HepG2 (cell line): ENCODE data around the gene COA5. TPM values are rescaled to one million over a fixed set of nuclear protein-coding genes. Genes with fewer than 3 reads are reported as not detected.

Source experiments
- ATAC-seq: fragments of 200-7000 bp; cut with Tn5 transposase; 3 replicates; pipeline ENCODE4 v1.9.1; 2020; ENCODE audit warnings: mild to moderate bottlenecking, moderate library complexity
- BruUV-seq: library from RNA; stranded (reverse); fragments of 400-500 nt; replicated peaks from 2 replicates; lab custom pipeline; 2021; lab: Mats Ljungman, UMichigan
- CTCF ChIA-PET: fragments of 300-600 bp; formaldehyde crosslinking; extraction: SDS; loops from one replicate; lab custom pipeline; 2021; ENCODE audit warnings: low total read pairs, inconsistent platforms, low intra/inter-chr PET ratio; lab: Yijun Ruan, JAX
- POLR2A ChIA-PET: fragments of 350-600 bp; sonication (Branson Sonifier 250); formaldehyde crosslinking; loops from one replicate; lab custom pipeline; 2020; ENCODE audit warnings: antibody characterized with exemption, inconsistent platforms; lab: Yijun Ruan, JAX
- DNase-seq: peaks from one replicate; pipeline ENCODE4 v3.0.0-alpha.2; 2015; ENCODE audit warnings: low spot score
- FAIRE-seq: peaks from 3 replicates; lab custom pipeline; 2011; peaks lifted over from hg19 to GRCh38; lab: Jason Lieb, UNC
- H2AFZ ChIP-seq: one replicate; pipeline ENCODE4 v1.6.1; 2011; ENCODE audit warnings: low read length, inconsistent platforms
- H3K27ac ChIP-seq: fragments of 300-600 bp; 3 replicates; pipeline ENCODE4 v1.8.0; 2011; ENCODE audit warnings: mixed run types, mild to moderate bottlenecking, mixed read lengths, low read length, inconsistent platforms; ENCODE audit not compliant: insufficient read depth; ENCODE audit errors: extremely low read length
- H3K27me3 ChIP-seq, 2 experiments: fragments of 200-600 bp in 1 of 2; 2 replicates in 1 of 2; 3 replicates in 1 of 2; pipeline versions ENCODE4 v1.6.0 to v1.8.0; 2011; ENCODE audit warnings: low read length in 2 of 2, mild to moderate bottlenecking in 2 of 2, moderate library complexity in 2 of 2, inconsistent platforms in 1 of 2; ENCODE audit not compliant: insufficient read depth in 2 of 2, control insufficient read depth in 1 of 2
- H3K36me3 ChIP-seq, 2 experiments: fragments of 200-600 bp in 1 of 2; replicated peaks in 1 of 2; 2 replicates in 1 of 2; 3 replicates in 1 of 2; pipeline versions ENCODE4 v1.5.1 to v1.8.0; 2011; ENCODE audit warnings: low read length in 2 of 2, inconsistent platforms in 1 of 2; ENCODE audit not compliant: insufficient read depth in 2 of 2, control insufficient read depth in 1 of 2
- H3K4me1 ChIP-seq: 2 replicates; pipeline ENCODE4 v1.5.1; 2012; ENCODE audit warnings: low read length, inconsistent platforms; ENCODE audit not compliant: insufficient read depth
- H3K4me2 ChIP-seq: 2 replicates; pipeline ENCODE4 v1.6.0; 2011; ENCODE audit warnings: low read depth, low read length, inconsistent platforms
- H3K4me3 ChIP-seq, 3 experiments: fragments of 200-600 bp in 1 of 3; sonication (generic), shearing (Covaris generic) in 1 of 3; replicated peaks in 1 of 3; 2 replicates each; pipeline ENCODE4 v1.5.1; 2011 to 2016; ENCODE audit warnings: low read length in 3 of 3, inconsistent platforms in 2 of 3, low read depth in 2 of 3, mild to moderate bottlenecking in 2 of 3, control low read depth in 1 of 3, mixed read lengths in 1 of 3; ENCODE audit not compliant: insufficient read depth in 1 of 3
- H3K79me2 ChIP-seq: one replicate; pipeline ENCODE4 v1.6.1; 2011; ENCODE audit warnings: low read length, inconsistent platforms; ENCODE audit not compliant: insufficient read depth
- H3K9ac ChIP-seq: 2 replicates; pipeline ENCODE4 v1.6.0; 2011; ENCODE audit warnings: mild to moderate bottlenecking, low read depth, low read length, inconsistent platforms; ENCODE audit not compliant: insufficient read depth
- H3K9me3 ChIP-seq: 2 replicates; pipeline ENCODE4 v1.5.1; 2012; ENCODE audit warnings: mild to moderate bottlenecking, low read length
- H4K20me1 ChIP-seq: 2 replicates; pipeline ENCODE4 v1.6.0; 2011; ENCODE audit warnings: inconsistent platforms, mild to moderate bottlenecking, low read length, moderate library complexity; ENCODE audit not compliant: insufficient read depth
- BATF2 ChIP-seq: sonication (generic); formaldehyde crosslinking; IDR thresholded peaks from 2 replicates; pipeline ENCODE4 v1.8.0; 2022; ENCODE audit warnings: mild to moderate bottlenecking, missing genetic modification reagents, moderate library complexity
- FOSL2 ChIP-seq: sonication (generic); formaldehyde crosslinking; IDR thresholded peaks from 2 replicates; pipeline ENCODE4 v1.4.0; 2020; ENCODE audit warnings: missing genetic modification reagents
- FOXK1 ChIP-seq: sonication (generic); formaldehyde crosslinking; IDR thresholded peaks from 2 replicates; pipeline ENCODE4 v1.4.0; 2020; ENCODE audit warnings: low read depth, missing genetic modification reagents, borderline replicate concordance
- KAT2B ChIP-seq: fragments of 150-350 bp; IDR thresholded peaks from 2 replicates; pipeline ENCODE4 v1.6.1; 2014; ENCODE audit warnings: low read depth, low read length, borderline replicate concordance
- KDM6A ChIP-seq: IDR thresholded peaks from 2 replicates; pipeline ENCODE4 v1.6.1; 2016; ENCODE audit warnings: low read depth
- MAFK ChIP-seq, 2 experiments: IDR thresholded peaks in 1 of 2; conservative IDR thresholded peaks in 1 of 2; 2 replicates each; pipeline ENCODE4 v1.6.1; 2011; ENCODE audit warnings: improper control_type of control experiment in 2 of 2, low read length in 2 of 2
- MBD4 ChIP-seq: IDR thresholded peaks from 2 replicates; pipeline ENCODE4 v1.6.1; 2012; ENCODE audit warnings: low read length, inconsistent platforms, borderline replicate concordance
- MIER3 ChIP-seq: IDR thresholded peaks from 2 replicates; pipeline ENCODE4 v1.6.1; 2016; ENCODE audit warnings: missing compliant biosample characterization, borderline replicate concordance
- NFATC3 ChIP-seq: sonication (generic); formaldehyde crosslinking; IDR thresholded peaks from 2 replicates; pipeline ENCODE4 v1.5.1; 2020; ENCODE audit warnings: mild to moderate bottlenecking, missing genetic modification reagents
- RBFOX2 ChIP-seq: fragments of 200-400 bp; formaldehyde crosslinking; IDR thresholded peaks from 2 replicates; pipeline ENCODE4 v1.6.1; 2017; ENCODE audit warnings: low read depth, mild to moderate bottlenecking, low read length
- SSRP1 ChIP-seq: IDR thresholded peaks from 2 replicates; pipeline ENCODE4 v1.6.1; 2016; ENCODE audit warnings: control low read depth
- TMF1 ChIP-seq: sonication (generic); formaldehyde crosslinking; IDR thresholded peaks from 2 replicates; pipeline ENCODE4 v1.8.1; 2022; ENCODE audit warnings: low read depth, missing genetic modification reagents
- WGBS: methylation state at CpG from one replicate; pipeline ENCODE4 v1.1.6; 2017; ENCODE audit warnings: low lambda C conversion rate; 5-methylcytosine and 5-hydroxymethylcytosine counted together
- in situ Hi-C: cut with HindIII; loops from 2 replicates; pipeline ENCODE4 v1.10.0; 2017; ENCODE audit warnings: low pct_unique_long_range_greater_than_20kb; ENCODE audit not compliant: extremely low pct_ligation_motif_present
- intact Hi-C: fragments of 100-400 bp; cut with micrococcal nuclease; formaldehyde crosslinking; loops from one replicate; pipeline ENCODE4 v1.10.0; 2022; ENCODE audit not compliant: unreplicated experiment
- polyA plus RNA-seq, 8 experiments: library from polyadenylated mRNA; depleted of rRNA in 3 of 8; stranded (reverse) in 7 of 8; unstranded in 1 of 8; fragments of >200 nt; fragmentation: Illumina TruSeq in 4 of 8; extraction: Trizol in 4 of 8; gene quantifications; 2 replicates each; pipeline versions ENCODE4 v1.2.1 to v1.2.3, GENCODE V29; 2011 to 2016; ENCODE audit warnings: low read depth in 4 of 8, missing spikeins in 1 of 8, mixed read lengths in 1 of 8; ENCODE audit not compliant: insufficient read depth in 1 of 8
- total RNA-seq, 5 experiments: library from RNA; depleted of rRNA; stranded (reverse); fragments of >200 nt; fragmentation: Illumina TruSeq; extraction: Trizol; gene quantifications; 2 replicates each; pipeline ENCODE4 v1.2.3, GENCODE V29; 2016; ENCODE audit warnings: low read depth in 1 of 5
- TF ChIP-seq, protein P1 (sequence below): sonication (generic); formaldehyde crosslinking; IDR thresholded peaks from 2 replicates; pipeline ENCODE4 v1.4.0; 2020; ENCODE audit warnings: missing genetic modification reagents, borderline replicate concordance
- TF ChIP-seq, protein P2 (sequence below): IDR thresholded peaks from 2 replicates; pipeline ENCODE4 v1.6.1; 2016; ENCODE audit warnings: control low read depth
- TF ChIP-seq, protein P3 (sequence below): sonication (generic); formaldehyde crosslinking; IDR thresholded peaks from 2 replicates; pipeline ENCODE4 v1.8.0; 2022; ENCODE audit warnings: missing genetic modification reagents, low read depth, mild to moderate bottlenecking, borderline replicate concordance
- TF ChIP-seq, protein P4 (sequence below): sonication (generic); formaldehyde crosslinking; IDR thresholded peaks from 2 replicates; pipeline ENCODE4 v1.5.0; 2020; ENCODE audit warnings: mild to moderate bottlenecking, missing genetic modification reagents

Gene COA5
- total and polyA plus RNA-seq, 2 of the 13 experiments (the other 11 are each of a cell fraction or from before 2014, with no cell fraction given) = 43.6 to 64.5 TPM

- intact Hi-C loops (no loop called here), in situ Hi-C loops (no loop called here)
- BruUV-seq = no TSS peak
- 99% methylated on average over 7 of the region's 7 CpGs for WGBS
- ATAC-seq = no peak
- no peak for FAIRE-seq
- H3K9me3 ChIP-seq = no peaks in the 10 kb centered on the region
- no peak overlapping the region for H2AFZ ChIP-seq
- H3K9ac ChIP-seq = no peak overlapping the region
- ChIA-PET POLR2A (no interaction called here), CTCF (no interaction called here)
- no peak overlapping the region for H3K27ac ChIP-seq
- H4K20me1 ChIP-seq = no peaks in the 10 kb centered on the region
- no peak overlapping the region for H3K4me3 ChIP-seq
- 0 out of 2 replicates have a peak, but pooled peaks cover 4% of the 10 kb centered on the region for H3K4me1 ChIP-seq
- DNase-seq = no peak
- H3K79me2 ChIP-seq = no peaks in the 10 kb centered on the region
- H3K4me2 ChIP-seq = no peak overlapping the region
- no peaks in the 10 kb centered on the region for H3K27me3 ChIP-seq
- peaks cover 10 to 18% of the 10 kb centered on the region in 2 experiments for H3K36me3 ChIP-seq
- TF ChIP-seq, protein P1, sequence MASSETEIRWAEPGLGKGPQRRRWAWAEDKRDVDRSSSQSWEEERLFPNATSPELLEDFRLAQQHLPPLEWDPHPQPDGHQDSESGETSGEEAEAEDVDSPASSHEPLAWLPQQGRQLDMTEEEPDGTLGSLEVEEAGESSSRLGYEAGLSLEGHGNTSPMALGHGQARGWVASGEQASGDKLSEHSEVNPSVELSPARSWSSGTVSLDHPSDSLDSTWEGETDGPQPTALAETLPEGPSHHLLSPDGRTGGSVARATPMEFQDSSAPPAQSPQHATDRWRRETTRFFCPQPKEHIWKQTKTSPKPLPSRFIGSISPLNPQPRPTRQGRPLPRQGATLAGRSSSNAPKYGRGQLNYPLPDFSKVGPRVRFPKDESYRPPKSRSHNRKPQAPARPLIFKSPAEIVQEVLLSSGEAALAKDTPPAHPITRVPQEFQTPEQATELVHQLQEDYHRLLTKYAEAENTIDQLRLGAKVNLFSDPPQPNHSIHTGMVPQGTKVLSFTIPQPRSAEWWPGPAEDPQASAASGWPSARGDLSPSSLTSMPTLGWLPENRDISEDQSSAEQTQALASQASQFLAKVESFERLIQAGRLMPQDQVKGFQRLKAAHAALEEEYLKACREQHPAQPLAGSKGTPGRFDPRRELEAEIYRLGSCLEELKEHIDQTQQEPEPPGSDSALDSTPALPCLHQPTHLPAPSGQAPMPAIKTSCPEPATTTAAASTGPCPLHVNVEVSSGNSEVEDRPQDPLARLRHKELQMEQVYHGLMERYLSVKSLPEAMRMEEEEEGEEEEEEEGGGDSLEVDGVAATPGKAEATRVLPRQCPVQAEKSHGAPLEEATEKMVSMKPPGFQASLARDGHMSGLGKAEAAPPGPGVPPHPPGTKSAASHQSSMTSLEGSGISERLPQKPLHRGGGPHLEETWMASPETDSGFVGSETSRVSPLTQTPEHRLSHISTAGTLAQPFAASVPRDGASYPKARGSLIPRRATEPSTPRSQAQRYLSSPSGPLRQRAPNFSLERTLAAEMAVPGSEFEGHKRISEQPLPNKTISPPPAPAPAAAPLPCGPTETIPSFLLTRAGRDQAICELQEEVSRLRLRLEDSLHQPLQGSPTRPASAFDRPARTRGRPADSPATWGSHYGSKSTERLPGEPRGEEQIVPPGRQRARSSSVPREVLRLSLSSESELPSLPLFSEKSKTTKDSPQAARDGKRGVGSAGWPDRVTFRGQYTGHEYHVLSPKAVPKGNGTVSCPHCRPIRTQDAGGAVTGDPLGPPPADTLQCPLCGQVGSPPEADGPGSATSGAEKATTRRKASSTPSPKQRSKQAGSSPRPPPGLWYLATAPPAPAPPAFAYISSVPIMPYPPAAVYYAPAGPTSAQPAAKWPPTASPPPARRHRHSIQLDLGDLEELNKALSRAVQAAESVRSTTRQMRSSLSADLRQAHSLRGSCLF (CRISPR knock-in tag) = no peak
- TF ChIP-seq KAT2B = no peak
- no peak for TF ChIP-seq FOSL2 (CRISPR knock-in tag)
- TF ChIP-seq BATF2 (CRISPR knock-in tag) = no peak
- TF ChIP-seq, protein P2, sequence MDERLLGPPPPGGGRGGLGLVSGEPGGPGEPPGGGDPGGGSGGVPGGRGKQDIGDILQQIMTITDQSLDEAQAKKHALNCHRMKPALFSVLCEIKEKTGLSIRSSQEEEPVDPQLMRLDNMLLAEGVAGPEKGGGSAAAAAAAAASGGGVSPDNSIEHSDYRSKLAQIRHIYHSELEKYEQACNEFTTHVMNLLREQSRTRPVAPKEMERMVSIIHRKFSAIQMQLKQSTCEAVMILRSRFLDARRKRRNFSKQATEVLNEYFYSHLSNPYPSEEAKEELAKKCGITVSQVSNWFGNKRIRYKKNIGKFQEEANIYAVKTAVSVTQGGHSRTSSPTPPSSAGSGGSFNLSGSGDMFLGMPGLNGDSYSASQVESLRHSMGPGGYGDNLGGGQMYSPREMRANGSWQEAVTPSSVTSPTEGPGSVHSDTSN (CRISPR knock-in tag) = no peak
- no peak for TF ChIP-seq NFATC3 (CRISPR knock-in tag)
- no peak for TF ChIP-seq SSRP1
- TF ChIP-seq MBD4 = no peak
- TF ChIP-seq RBFOX2 = no peak
- no peak for TF ChIP-seq KDM6A
- TF ChIP-seq, protein P3, sequence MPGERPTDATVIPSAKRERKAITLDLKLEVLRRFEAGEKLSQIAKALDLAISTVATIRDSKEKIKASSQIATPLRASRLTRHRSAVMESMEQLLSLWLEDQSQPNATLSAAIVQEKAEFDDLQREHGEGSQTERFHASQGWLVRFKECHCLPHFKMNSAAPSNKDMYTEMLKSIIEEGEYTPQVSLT (CRISPR knock-in tag) = no peak
- TF ChIP-seq TMF1 (CRISPR knock-in tag) = no peak
- TF ChIP-seq MAFK (conservative IDR thresholded peaks at IDR 0.05 in 1 of 2, IDR thresholded peaks at IDR 0.05 in 1 of 2; ENCODE audit: low read length in 2 of 2) = no peak
- TF ChIP-seq MIER3 (CRISPR knock-in tag) = no peak
- TF ChIP-seq FOXK1 = no peak
- TF ChIP-seq, protein P4, sequence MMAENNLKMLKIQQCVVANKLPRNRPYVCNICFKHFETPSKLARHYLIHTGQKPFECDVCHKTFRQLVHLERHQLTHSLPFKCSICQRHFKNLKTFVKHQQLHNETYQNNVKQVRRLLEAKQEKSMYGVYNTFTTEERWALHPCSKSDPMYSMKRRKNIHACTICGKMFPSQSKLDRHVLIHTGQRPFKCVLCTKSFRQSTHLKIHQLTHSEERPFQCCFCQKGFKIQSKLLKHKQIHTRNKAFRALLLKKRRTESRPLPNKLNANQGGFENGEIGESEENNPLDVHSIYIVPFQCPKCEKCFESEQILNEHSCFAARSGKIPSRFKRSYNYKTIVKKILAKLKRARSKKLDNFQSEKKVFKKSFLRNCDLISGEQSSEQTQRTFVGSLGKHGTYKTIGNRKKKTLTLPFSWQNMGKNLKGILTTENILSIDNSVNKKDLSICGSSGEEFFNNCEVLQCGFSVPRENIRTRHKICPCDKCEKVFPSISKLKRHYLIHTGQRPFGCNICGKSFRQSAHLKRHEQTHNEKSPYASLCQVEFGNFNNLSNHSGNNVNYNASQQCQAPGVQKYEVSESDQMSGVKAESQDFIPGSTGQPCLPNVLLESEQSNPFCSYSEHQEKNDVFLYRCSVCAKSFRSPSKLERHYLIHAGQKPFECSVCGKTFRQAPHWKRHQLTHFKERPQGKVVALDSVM (CRISPR knock-in tag) = no peak
Measured at GRCh38 chr2:98552499-98553179, 55.7 kb downstream of the COA5 start.
